GM19240 (cell line): ENCODE results near the gene NPHS1.

Source experiments
- DNase-seq: peaks from one replicate; pipeline ENCODE4 v3.0.0; 2011; ENCODE audit warnings: low spot score; ENCODE audit not compliant: insufficient read length

NPHS1 gene

GRCh38 chr19:35789195-35789977, 62.9 kb downstream of the NPHS1 start:
- DNase-seq, result no peak

- no peak for DNase-seq
These were observed 63.9 kb downstream of the NPHS1 start for GRCh38 chr19:35788205-35788960.

GRCh38 chr19:35787227-35787799, 65.0 kb downstream of the NPHS1 start:
- no peak for DNase-seq

- DNase-seq, result no peak
These were observed 65.8 kb downstream of the NPHS1 start for GRCh38 chr19:35786299-35787160.

GRCh38 chr19:35785339-35785627, 67.0 kb downstream of the NPHS1 start:
- DNase-seq, result no peak

GRCh38 chr19:35784503-35785338, 67.6 kb downstream of the NPHS1 start:
- no peak for DNase-seq

GRCh38 chr19:35783469-35784434, 68.6 kb downstream of the NPHS1 start:
- DNase-seq, result no peak

- DNase-seq, result no peak
These were observed 69.7 kb downstream of the NPHS1 start for GRCh38 chr19:35782589-35782988.

GRCh38 chr19:35781650-35782049, 70.7 kb downstream of the NPHS1 start:
- DNase-seq, result no peak

GRCh38 chr19:35780717-35781116, 71.6 kb downstream of the NPHS1 start:
- no peak for DNase-seq

- no peak for DNase-seq
These were observed 72.2 kb downstream of the NPHS1 start for GRCh38 chr19:35780058-35780457.

- no peak for DNase-seq
These were observed 73.3 kb downstream of the NPHS1 start for GRCh38 chr19:35779033-35779432.

- DNase-seq, result no peak
These were observed 74.3 kb downstream of the NPHS1 start for GRCh38 chr19:35777961-35778360.

- DNase-seq, result no peak
These were observed 75.0 kb downstream of the NPHS1 start for GRCh38 chr19:35777086-35777841.

GRCh38 chr19:35776102-35776788, 76.1 kb downstream of the NPHS1 start:
- DNase-seq, result no peak
